Gastrocnemius medialis (tissue), 4 donors: Measurements from ENCODE around the gene MUL1.

ENCODE experiments used
- POLR2A ChIP-seq, 2 donors: fragments of 450-650 bp; IDR thresholded peaks; one replicate each; pipeline ENCODE4 v1.6.1; 2017; ENCODE audit warnings: antibody characterized with exemption in 2 of 2, mild to moderate bottlenecking in 2 of 2, moderate library complexity in 2 of 2
- TF ChIP-seq, protein P1 (sequence below), 5 experiments: fragments of 450-650 bp in 3 of 5; fragments of 200-600 bp in 2 of 5; sonication (generic) in 2 of 5; IDR thresholded peaks in 4 of 5; conservative IDR thresholded peaks in 1 of 5; 1 replicate in 4 of 5; 2 replicates in 1 of 5; pipeline ENCODE4 v1.5.1; 2016 to 2019; ENCODE audit warnings: antibody characterized with exemption in 5 of 5, mild to moderate bottlenecking in 3 of 5, moderate library complexity in 3 of 5

DNA sequence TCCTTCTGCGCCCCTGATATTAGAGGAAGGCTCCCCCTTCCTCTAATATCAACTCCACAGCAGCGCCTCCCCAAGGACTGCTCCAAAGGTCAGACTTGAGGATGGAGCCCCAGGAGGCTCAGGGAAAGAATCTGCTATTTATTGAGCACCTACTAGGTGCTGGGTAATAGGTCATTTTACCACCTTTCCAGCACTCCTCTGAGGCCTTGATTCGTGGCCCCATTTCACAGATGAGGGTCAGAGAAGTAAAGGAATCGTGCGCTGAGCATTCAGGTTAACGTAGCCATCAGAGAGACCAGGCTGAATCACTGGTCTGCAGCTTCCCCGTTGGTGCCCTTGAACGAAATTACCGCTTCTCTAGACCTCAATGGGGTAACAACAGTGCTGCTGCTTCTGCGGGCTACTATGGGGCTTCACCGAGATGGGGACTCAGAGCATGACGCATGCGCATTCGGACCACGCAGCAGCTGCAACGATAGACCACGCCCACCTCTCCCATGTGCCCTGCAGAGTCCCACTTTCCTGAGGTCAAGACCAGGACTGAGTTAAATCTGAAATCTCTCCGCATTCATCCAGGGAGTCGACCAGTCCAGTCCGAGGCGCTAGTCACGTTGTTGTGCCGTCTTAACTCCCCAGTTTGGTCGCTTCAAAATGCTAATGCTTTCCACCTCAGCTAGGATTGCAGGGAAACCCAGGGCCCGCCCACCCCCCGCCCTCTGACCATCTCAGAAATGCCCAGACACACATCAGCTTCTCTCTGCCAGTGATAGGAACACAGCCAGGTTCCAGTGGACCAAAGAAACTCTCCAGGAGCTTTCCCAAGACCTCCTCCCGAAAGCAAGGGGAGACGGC, 34.9 kb downstream of the MUL1 start:
- TF ChIP-seq, protein P1, sequence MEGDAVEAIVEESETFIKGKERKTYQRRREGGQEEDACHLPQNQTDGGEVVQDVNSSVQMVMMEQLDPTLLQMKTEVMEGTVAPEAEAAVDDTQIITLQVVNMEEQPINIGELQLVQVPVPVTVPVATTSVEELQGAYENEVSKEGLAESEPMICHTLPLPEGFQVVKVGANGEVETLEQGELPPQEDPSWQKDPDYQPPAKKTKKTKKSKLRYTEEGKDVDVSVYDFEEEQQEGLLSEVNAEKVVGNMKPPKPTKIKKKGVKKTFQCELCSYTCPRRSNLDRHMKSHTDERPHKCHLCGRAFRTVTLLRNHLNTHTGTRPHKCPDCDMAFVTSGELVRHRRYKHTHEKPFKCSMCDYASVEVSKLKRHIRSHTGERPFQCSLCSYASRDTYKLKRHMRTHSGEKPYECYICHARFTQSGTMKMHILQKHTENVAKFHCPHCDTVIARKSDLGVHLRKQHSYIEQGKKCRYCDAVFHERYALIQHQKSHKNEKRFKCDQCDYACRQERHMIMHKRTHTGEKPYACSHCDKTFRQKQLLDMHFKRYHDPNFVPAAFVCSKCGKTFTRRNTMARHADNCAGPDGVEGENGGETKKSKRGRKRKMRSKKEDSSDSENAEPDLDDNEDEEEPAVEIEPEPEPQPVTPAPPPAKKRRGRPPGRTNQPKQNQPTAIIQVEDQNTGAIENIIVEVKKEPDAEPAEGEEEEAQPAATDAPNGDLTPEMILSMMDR (IDR thresholded peaks at IDR 0.05 in 4 of 5, conservative IDR thresholded peaks at IDR 0.05 in 1 of 5) = no peak
- no peak for TF ChIP-seq POLR2A (IDR thresholded peaks at IDR 0.05)
